Vagina (tissue), 2 donors: ENCODE results near the gene RHOJ.

ENCODE experiments used
- CTCF ChIP-seq, 3 experiments: fragments of 450-650 bp in 2 of 3; fragments of 200-600 bp in 1 of 3; sonication (generic) in 1 of 3; IDR thresholded peaks; one replicate each; pipeline ENCODE4 v1.5.1; 2017 to 2019; ENCODE audit warnings: antibody characterized with exemption in 3 of 3, mild to moderate bottlenecking in 2 of 3, moderate library complexity in 2 of 3
- POLR2A ChIP-seq, 2 donors: fragments of 450-650 bp; IDR thresholded peaks; one replicate each; pipeline ENCODE4 v1.6.1; 2017; ENCODE audit warnings: antibody characterized with exemption in 2 of 2, mild to moderate bottlenecking in 2 of 2, moderate library complexity in 2 of 2

GRCh38 chr14:63204407-63205043, at the start of gene RHOJ:
- TF ChIP-seq CTCF (IDR thresholded peaks at IDR 0.05) (no peak), POLR2A (IDR thresholded peaks at IDR 0.05) (no peak)
